Astrocyte of the hippocampus (primary cell): ENCODE measurements around the gene RBKS.
"Not testable (repeated sequence)": the region's sequence is repeated elsewhere in the genome, so short reads cannot be mapped to it uniquely, and the experiment has no call there.

Source experiments
- DNase-seq: peaks from one replicate; pipeline ENCODE4 v3.0.0; 2011; ENCODE audit warnings: low read depth, low spot score

Gene RBKS

DNA sequence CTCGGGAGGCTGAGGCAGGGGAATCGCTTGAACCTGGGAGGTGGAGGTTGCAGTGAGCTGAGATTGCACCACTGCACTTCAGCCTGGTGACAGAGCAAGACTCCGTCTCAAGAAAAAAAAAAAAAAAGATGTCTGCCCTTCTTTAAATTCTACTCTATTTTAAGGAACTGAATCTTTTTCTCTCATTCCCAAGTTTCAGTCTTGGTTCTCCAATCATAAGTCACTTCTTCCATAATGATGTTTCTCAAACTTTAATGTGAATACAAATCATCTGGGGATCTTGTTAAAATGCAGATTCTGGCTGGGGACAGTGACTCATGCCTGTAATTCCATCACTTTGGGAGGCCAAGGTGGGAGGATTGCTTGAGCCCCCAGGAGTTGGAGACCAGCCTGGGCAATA, 125.7 kb downstream of the RBKS start:
- not testable (repeated sequence) for DNase-seq

GRCh38 chr2:27763907-27764267, 126.3 kb downstream of the RBKS start:
- no peak for DNase-seq

GRCh38 chr2:27762951-27763906, 127.0 kb downstream of the RBKS start:
- DNase-seq, result peak; percentile 44

DNA sequence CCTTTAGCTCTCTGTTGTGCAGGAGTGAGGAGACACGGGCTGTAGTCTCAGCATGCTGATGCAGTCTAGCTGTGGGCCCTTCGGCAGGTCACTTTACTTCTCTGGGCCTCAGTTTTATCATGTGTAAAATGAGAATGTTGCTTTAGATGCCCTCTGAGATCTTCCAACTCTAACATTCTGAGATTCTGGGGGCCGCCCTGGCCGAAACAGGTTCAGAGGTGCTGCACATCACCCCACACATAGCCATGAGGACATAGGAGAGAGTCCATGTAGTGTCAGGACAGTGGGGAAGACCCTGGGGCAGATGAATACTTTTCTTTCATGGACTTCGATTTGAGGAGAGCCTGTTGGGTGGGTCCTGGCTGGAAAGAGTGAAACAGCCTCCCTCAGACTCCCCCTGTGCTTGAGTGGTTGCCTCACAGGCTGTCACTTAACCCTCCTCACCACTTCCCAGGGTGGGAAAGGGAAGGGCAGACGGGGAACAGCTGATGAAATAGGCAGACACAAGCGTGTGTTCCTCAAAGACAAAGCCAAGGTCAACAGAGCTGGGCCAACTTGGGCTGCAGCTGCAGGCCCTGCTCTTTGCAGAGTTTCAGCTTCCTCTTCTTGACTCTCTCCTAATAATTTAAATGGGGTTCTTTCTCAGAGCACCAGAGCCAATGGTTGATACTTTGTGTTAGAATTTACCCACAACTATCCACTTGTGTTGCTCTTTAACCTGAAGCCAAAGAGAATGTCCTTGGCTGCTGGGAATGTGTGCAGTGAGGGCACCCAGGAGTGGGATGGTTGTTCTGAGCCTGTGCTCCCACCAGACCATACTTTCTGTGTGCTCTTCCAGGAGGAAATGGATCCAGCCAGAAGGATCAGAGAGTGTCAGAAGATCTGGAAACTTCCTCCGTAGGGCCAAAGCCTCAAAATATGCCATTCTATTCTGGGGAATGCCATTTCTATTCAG, 133.4 kb downstream of the RBKS start:
- DNase-seq, result no peak

DNA sequence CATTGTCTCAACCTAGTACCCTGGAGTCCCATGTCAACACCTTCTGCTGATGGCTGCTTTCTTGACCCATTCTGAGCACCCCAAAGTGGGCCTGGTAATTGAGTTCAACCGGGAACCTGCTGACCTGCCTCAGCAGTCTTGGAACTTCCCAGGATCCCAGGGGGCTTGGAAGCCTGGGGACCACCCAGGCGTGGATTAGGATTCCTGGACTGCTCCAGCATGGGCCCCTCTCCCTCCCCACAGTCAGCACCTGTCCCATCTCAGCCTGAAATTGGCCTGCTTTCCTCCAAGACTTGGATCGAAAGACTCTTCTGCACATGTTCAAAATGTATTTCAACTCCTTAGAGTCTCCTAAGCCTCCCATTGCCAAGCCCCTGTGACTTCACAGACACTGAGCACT, 134.1 kb downstream of the RBKS start:
- DNase-seq, result no peak

- no peak for DNase-seq
Observed at GRCh38 chr2:27754831-27755230, 135.4 kb downstream of the RBKS start.

DNA sequence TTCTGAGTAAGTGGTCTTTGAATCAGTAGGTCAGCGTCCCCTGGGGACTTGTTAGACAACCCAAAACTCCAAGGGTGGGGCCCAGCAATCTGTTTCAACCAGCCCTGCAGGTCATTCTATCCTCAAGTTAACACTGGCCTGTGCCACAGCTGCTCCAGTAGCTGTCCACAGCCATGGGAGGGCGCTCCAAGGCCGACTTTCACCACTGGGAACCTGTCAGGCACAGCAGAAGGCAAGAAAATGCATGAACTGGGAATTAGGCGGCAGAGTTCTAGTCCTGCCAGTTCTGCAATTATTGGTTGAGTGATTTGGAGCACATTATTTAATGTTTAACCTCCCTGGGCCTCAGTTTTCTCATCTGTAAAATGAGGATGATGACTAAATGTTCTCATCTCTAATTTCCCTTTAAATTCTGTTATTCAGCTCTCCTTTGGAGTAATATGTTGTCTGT, 136.0 kb downstream of the RBKS start:
- peak; percentile 92 for DNase-seq

- DNase-seq, result no peak
Observed at GRCh38 chr2:27752551-27753237, 137.5 kb downstream of the RBKS start.

DNA sequence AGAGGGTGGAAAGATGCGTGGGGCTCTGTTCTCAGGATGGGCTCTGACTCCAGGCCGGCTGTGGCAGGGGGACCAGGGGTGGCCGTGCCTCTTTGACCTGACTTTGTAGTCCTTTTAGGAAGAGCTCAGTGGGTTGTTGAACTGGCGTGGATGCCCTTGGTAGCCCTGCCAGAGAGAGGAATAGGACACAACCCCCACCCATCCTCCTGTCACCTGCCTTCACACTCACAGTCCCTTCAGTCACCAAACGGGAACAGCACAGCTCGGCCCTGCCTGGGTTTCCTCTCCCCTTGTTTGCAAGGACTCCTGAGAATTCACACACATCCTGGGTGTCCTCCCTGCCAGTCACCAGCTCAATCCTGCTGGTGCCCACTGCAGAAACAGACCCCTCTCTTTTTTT, 138.8 kb downstream of the RBKS start:
- DNase-seq, result no peak

GRCh38 chr2:27748803-27749554, 141.2 kb downstream of the RBKS start:
- DNase-seq, result not testable (repeated sequence)

DNA sequence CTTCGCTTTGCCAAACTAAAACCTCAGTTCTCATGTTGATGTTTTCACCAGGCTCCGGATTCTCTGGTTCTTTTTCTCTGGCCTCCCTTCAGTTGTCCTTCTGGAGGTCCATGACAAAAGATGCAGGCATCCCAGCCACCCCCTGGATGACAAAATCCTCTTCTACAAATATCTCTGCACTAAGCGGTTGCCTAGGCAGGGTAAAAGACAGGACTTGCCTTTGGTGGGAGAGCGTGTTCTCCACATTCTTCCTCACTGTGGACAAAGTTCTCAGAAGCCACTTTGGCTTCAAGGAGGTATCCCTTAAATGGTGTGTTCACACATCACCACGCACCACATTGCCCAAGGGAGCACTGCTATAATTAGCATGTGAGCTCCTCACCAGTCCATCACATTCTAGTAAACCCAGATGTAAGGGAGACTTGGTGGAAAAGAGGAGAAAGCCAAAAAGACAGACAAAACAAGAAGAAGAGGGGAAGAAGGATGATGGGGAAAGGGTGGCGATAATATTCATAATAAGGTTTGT, 142.3 kb downstream of the RBKS start:
- no peak for DNase-seq

GRCh38 chr2:27746325-27746724, 143.9 kb downstream of the RBKS start:
- DNase-seq, result no peak

DNA sequence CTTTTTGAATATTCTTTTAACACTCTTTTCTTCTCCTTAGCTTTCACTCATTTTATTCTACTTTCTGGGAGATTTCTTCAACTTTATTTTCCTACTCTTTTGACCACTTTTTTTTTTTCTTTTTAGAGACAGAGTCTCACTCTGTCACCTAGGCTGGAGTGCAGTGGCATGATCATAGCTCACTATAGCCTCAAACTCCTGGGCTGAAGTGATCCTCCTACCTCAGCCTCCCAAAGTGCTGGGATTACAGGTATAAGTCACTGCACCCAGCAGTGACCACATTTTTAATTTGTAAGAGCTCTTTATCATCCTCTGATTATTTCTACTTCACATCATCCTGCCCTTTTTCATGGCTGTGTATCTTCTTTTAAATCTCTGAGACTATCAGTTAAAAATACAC, 144.7 kb downstream of the RBKS start:
- not testable (repeated sequence) for DNase-seq

- no peak for DNase-seq
Observed at GRCh38 chr2:27742571-27742970, 147.6 kb downstream of the RBKS start.

DNA sequence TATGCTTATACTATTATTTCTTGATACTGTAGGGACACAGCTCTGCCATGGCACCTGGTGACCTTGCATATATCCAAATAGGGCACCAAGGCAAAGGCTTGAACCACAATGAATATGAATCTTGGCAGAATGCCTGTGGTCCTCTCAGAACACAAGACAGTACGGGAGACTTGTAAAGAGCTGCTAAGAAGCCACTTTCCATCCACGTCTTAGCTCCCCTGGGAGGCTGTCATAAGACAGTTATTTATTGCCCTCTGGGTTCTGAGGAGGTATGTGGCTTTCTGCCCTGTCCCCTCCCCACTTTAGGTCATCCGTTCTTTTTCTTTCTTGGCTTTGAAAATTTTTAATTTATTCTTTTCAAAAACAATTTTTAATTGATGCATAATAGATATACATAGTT, 148.5 kb downstream of the RBKS start:
- DNase-seq, result no peak

DNA sequence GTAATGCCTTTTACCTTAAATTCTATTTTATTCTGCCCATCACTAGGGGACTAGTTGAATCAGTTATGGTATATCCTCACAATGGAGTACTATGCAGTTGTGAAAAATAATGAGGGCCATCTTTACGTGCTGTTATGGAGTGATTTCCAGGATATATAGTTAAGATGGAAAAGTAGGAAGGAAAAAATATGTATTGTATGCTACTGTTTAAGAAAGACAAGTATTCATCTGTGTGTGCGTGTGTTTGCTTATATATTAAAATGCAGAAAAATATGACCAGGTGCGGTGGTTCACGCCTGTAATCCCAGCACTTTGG, 151.2 kb downstream of the RBKS start:
- DNase-seq, result no peak

DNA sequence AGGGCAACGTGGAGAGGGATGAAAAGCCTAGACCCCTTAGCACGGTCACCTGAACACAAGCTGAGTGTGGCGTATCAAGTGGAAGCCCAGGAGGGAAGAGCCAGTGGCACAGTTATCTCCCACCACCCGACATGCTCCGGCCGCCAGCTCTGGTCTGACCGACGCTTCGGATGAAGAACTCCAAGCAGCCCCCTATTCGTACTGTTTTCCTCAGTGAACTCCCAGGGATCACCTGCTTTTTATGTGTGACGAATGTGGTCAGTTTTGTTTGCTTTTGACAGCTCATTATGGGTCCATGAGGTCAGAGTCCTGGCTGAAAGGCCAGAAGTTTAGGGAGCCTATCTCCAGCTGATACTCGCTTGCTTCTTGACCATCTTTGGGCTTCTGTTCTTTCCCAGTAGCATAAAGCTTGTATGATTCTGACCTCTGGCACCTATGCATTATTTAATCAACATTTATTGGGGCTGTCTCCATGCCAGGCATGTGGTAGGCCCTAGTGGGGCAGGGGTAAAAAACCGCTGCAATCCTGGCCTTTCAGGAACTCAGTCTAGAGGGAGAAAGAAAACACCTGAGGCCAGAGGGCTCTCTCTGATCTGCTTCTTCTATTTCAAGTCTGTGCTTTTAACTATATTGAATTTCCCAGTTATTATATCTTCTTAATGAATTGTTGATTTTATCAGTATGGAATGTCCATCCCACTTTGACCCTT, 151.7 kb downstream of the RBKS start:
- DNase-seq, result no peak

- DNase-seq, result no peak
Observed at GRCh38 chr2:27737676-27738348, 152.4 kb downstream of the RBKS start.

- no peak for DNase-seq
Observed at GRCh38 chr2:27736890-27737204, 153.3 kb downstream of the RBKS start.
